CD4-positive, alpha-beta T cell treated with Interleukin-2 at 100 ng/mL for 4 hours (primary cell): Measurements from ENCODE around the gene ROPN1L.

ENCODE experiments used
- DNase-seq: peaks from one replicate; pipeline ENCODE4 v3.0.0-alpha.2; 2020; ENCODE audit warnings: low spot score

Gene ROPN1L

DNA sequence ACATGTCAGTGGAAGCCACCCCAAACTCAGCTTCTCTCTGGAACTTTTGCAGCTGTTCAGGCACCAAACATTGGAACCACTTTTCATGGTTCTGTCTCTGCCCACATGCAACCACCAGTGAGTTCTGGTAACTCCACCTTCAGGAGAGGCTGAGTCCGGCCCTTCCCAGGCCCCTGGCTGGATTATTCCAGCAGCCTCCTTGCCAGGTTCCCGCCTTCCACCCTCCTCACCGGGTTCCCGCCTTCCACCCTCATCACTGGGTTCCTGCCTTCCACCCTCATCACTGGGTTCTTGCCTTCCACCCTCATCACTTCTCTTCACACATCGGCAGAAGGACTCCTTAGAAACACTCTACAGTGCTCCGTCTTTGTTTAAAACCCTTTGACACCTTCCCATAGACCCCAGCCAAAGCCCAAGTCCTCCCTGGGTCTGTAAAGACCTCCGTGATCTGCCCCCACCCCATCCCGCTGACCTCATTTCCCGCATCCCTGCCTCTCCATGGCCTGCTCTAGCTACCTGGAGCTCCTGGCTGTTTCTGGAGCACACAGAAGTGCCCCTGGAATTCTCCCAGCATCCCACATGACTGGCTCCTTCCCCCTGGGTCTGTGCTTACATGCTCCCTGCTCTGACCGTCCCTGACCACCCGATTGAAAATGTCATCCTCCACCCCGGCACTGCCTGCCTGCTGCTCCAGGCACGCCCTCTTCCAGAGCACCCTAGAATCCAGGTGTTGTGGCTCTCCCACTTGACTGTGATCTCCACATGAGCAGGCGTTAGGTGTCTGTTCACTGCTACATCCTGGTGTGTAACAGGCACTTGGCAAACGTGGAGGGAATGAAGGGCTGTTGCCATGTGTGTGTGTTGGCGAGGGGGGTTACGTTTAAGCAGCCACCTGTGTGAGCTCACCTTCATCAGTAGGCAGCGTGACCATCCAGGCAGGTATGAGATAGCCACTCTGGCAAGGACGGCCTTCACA lies 17.7 kb downstream of the ROPN1L start:
- no peak for DNase-seq

DNA sequence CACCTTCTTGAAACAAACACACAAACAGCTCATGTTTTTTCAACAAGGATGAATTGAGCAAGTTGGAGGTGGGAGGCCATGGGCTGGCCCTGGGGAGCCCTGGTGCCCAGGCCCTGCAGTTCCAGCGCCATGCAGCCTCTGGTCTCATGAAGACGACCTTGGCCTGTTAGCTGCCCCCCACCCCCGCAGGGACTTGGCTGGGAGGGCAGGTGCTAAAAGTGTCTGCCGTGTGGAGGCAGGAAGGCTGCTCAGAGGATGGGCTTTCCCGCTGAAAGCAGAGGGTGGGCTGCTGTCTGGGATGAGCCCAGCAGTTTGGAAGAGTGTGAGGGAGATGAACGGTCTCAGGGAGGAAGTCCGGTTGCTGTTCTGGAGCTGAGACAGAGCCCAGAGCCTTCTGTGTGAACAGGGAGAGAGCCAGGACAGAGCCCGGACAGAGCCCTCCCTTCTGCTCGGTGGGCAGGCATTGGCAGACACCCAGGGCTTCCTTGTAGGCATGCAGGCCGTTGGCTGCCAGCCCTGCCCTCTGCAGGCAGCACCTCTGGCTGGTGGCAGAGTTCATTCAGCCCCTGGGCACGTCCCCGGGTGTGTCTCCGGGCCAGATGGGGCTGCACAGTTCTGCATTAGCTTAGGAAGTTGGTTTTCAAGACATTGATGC lies 18.7 kb downstream of the ROPN1L start:
- no peak for DNase-seq

- DNase-seq = no peak
Observed at GRCh38 chr5:10461041-10461440, 19.4 kb downstream of the ROPN1L start.

GRCh38 chr5:10461904-10462555 lies 20.4 kb downstream of the ROPN1L start:
- no peak for DNase-seq

GRCh38 chr5:10463566-10463965 lies 21.9 kb downstream of the ROPN1L start:
- no peak for DNase-seq

DNA sequence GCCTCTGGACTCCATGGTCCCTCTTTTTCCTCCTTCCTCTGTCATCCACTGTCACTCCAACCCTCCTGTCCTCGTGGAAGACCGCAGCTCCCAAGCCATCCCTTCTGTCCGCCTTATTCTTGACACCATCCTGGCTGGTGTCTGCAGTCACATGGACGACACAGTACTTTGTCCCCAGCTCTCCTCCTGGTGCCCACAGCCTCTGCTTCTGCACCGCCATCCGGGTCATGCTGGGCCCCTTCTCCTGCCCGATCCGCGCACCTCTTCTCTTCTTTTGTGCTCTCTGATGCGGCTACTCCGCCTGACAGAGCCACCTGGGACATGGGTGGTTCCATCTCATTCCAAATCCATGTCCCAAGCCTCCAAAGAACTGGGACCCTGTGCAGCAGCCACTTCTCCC lies 22.5 kb downstream of the ROPN1L start:
- no peak for DNase-seq

DNA sequence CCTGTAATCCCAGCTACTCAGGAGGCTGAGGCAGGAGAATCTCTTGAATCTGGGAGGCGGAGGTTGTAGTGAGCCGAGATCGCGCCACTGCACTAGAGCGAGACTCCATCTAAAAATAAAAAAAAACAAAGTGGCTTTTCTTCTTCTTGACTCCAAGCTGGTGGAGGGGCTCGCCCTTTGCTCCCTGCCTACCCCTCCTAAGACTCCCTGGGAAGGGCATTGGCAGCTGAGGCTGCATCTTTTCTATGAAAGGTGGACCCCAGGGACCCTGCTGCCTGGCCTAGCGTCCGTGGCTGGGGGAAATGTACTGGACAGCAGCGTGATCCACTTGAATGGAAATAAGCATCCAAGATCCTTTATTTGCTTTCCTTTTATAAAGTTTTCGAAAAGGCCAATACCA lies 24.0 kb downstream of the ROPN1L start:
- no peak for DNase-seq

- no peak for DNase-seq
Observed at GRCh38 chr5:10466446-10467073, 24.9 kb downstream of the ROPN1L start.

DNA sequence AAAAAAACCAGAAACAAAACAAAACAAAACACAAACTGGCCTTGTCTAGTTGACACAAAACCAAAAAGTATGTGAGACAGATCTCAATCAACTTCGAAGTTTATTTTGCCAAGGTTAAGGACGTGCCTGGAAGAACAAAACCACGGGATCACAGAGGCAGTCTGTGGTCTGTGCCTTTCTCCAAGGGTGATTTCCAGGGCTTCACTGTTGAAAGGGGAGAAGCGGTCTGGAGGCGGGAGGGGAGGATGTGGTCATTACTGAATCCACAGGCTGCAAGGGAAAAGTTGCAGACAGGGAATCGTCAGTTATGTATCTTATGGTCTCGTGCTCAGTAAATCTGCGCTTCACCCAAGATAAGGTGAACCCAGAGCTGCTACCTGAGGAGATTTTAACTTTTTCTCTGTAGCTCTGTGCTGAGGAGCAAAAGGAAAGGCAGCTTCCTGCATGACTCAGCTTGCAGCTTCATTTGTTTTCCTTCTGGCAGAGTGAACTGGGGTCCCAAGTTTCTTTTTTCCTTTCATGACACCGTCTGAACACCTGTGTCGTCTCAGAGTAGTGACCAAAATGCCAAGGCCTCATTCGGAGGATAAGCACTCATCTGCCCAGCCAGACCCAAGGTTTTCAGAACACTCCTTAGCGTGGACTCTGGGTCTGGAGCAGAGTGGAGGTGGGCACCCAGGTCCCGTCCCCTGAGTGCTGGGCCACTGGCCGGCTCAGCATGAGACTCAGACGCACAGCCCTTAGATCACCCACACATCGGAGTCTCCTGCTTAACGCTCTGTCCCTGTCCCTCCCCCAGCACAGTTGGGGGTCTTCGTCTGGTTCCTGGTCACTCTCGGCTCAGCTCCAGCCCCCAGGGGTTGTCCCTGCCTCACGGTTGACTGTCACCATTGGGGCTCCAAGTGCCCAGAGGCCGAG lies 25.9 kb downstream of the ROPN1L start:
- DNase-seq = no peak

GRCh38 chr5:10468256-10468655 lies 26.6 kb downstream of the ROPN1L start:
- DNase-seq = no peak

DNA sequence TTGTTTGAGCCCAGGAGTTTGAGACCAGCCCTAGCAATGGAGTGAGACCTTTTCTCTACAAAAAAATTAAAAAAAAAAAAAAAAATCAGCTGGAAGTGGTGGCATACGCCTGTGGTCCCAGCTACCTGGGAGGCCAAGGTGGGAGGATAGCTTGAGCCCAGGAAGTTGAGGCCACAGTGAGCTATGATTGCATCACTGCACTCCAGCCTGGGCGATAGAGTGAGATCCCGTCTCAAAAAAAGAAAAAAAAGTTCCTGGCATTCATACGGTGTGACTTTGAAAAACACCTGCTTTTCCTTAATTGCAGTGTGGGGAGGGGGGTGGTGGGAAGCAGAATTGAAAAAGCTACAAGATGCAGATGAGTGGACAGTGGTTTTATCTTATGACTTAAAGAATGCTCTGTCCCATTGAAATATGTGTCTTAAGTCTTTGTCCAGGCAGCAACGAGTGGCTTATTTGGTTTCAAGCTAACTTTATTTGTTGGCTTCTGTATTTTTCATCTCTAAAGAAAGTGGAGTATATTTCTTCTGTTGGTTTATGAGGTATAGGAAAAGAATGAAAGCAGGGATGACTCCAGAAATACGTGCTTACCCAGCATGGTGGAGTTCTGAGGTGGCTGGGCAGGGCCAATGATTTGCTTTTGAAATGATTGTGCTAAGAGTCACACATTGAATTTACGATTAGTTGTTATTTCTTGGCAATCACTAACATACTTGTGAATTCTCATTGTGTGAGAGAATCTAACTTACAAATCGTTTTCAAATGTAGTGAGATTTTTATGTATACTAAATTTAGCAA lies 27.8 kb downstream of the ROPN1L start:
- no peak for DNase-seq

GRCh38 chr5:10470669-10471068 lies 29.0 kb downstream of the ROPN1L start:
- no peak for DNase-seq

DNA sequence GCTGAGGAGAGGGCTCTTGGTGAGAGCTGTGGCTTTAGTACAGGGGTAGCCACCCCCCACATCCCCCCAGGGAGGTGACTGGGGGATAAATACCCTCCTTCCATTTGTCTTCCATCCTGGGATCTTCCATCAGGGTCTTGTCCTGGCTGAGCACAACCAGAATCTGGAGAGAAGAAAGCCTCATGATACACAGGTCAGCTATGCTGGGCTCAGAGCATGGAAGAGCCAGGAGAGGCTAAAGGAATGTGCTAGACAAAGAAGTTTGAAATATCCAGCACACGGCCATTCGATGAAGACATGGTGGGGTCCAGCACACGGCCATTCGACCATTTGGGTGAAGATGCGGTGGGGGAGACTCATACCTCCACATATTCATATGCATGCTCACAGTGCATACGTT lies 30.0 kb downstream of the ROPN1L start:
- no peak for DNase-seq

DNA sequence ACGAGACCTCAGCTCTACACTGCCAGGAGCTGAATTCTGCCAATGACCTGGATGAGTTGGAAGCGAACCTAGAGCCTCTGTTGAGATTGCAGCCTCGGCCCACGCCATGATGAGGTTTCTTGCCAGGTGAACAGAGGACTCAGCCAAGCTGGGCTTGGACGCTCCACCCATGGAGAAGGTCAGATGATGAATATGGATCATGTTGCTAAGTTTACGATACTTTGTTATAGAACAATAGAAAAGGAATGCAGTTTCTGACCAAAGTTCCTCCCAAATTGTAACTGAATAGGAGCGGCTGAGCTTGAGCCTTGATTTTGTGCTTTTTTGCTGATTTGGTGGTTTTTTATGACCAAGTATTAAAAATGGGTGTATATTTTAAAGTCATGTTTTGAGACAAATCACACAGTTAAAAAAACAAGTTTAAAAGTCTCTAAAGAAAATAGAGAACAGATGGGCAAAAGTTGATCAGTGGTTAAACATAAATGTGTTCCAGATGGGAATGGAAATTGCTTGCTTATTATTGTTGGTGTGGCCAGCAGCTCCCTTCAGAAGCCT lies 32.9 kb downstream of the ROPN1L start:
- no peak for DNase-seq

DNA sequence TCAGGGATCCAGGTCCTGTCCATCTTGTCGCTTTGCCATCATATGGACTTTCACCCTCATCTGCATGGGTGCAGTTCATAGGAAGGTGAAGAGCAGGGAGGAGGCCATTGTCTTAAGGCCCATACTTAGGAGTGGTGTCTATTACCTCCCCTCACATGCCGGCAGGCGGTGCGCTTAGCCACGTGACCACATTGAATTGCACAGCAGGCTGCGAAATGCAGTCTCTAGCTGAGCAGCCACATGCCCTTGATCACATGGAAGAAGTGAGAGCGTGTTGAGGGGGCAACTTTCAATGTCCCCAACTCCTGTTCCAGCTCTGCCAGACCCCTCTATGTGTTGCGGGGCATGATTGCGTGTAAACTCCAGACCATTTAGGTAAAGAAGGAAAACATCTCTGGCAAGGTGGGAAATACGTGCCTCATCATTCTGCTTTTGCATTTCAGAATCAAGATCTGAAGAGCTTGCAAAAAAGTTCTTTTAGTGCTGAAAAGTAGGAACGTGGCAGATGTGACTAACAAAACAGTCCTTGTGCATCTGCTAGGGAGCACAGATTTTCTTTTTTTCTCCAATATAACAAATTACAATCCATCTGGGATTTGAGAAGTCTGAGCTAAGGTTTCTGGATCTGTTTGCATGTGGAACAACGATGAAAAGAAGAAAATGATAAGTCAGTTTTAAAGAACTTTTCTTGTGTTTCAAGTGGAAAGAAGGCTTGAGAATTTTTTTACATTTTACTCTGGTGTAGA lies 34.4 kb downstream of the ROPN1L start:
- no peak for DNase-seq

DNA sequence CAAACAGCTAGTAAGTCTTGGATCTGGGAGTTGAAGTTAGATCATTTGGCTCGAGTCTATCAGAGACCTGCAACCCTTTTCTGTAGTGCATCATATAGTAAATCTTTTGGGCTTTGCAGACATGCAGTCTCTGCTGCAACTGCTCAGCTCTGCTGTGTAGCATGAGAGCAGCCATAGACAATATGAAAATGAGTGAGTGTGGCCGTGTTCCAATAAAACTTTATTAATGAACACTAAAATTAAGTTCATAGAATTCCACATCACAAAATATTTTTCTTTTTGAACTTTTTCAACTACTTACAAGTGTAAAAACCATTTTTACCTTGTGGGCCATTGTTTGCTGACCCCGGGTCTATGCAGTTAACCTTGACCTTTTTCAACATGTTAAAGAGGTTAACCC lies 35.2 kb downstream of the ROPN1L start:
- DNase-seq = no peak

DNA sequence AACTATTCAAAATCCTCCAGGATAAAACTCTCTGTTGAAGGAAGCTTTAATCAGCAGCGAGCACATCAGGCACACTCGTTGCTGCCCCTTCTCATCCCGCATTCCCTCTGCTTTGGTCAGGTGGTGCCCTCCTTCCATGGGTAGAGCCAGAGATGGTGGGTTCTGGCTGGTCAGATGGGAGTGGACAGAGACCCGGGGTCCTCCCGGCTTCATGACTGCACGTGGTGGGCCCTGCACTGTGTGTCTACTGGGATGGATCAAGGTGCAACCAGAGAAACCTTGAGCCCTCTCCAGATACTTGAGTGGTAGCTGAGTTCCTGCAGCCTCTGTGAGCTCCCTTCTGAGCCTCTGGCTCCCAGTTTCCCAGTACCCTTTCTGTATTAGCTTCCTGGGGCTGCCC lies 36.3 kb downstream of the ROPN1L start:
- DNase-seq = no peak

DNA sequence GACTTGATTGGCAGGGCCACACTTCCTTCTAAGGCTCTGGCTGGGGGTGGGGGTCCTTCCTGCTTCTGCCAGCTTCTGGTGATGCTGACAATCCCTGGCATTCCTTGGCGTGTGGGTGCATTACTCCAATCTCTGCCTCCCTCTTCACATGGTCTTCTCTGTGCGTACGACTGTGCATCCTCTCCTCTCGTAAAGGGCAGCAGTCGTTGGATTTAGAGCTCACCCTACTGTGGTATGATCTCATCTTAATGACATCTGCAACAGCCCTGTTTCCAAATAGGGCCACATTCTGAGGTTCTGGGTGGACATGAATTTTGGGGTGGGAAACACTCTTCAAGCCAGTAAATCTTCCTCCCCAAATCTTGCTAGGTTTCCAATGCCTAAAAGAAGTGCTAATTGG lies 36.8 kb downstream of the ROPN1L start:
- no peak for DNase-seq

DNA sequence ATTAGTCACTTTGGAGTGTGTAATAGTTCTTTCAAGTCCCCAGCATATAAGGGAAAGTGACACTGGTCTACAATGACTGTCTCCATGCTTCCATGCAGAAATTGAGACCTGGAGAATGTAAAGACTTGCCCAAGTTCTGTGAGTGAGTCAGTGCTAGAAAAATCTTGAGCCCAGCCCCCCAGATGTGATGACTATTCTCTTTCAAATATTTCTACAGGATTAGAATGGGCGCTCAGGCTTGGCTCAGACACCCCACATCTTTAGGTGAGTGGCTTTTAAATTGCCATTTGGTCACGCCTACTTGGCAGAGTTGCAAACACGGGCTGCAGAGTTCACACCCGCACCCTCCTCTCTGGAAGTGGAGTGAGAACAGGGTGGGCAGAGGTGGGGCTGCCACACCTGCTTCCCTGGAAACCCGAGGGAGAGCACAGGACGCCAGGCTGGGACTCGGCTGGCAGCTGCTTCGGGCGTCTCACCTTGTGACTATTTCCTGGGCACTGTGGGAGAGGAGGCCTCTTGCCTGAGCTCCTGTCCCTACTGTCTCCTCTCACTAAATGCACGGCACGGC lies 37.6 kb downstream of the ROPN1L start:
- DNase-seq = no peak
